Right forelimb (tissue), 1 donor: ENCODE results near the gene PCDH15.

Experiments
- DNase-seq: peaks from one replicate; pipeline ENCODE4 v3.0.0-alpha.2; 2018

Gene PCDH15

DNA sequence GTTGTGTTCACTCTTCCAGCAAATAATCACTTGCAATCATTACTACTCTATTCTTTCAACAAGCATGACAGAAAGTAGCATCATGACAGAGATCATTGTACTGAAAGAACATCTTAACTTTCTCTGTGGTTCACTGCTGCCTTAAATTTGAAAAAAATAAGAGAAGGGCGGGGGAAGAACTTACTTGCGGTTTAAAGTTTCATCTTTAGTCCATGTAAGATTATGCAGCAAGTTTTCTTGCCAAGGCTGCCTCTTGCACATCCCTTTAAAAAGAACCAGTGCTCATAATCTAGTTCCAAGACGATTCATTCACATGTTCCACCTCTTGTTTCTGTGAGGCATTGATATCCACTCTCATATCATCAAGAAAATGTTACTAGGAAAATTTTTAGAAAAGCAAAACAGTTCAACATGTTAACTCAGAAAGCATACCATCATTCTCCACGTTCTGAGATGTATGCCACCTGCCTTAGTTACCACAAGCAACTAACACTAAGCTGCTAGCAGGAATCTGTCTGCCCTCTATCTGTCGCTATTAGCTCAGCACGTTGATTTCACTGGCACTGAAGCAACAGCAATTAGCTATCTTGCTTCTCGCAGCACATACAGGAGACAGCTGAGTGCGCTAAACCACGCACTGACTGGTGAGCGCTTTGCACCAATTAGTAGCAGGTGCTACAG is at the start of gene PCDH15:
Gene PCDH15, minus strand, starts transcription at position 491 of the 681 bp plus-strand sequence. CDS start 136,969 bp downstream, outside the sequence.
- no peak for DNase-seq

DNA sequence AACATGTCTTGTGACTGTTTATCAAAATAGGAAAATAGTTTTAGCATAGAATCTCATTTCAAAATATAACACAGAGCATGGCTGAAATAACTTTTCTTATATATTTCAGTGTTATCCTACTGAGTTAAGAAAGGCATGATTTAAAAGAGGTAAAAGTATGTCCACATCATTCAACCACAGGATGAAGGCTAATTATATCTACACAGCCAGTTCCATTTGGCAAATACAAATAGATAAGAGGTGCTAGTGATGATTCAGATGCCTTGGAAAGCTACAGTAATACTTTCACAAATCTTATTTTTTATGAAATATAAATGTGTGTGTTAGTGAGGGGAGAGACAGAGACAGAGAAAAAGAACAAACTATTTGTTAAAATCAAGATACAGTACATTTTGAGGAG is 42.9 kb upstream of the PCDH15 start:
- DNase-seq, result no peak

DNA sequence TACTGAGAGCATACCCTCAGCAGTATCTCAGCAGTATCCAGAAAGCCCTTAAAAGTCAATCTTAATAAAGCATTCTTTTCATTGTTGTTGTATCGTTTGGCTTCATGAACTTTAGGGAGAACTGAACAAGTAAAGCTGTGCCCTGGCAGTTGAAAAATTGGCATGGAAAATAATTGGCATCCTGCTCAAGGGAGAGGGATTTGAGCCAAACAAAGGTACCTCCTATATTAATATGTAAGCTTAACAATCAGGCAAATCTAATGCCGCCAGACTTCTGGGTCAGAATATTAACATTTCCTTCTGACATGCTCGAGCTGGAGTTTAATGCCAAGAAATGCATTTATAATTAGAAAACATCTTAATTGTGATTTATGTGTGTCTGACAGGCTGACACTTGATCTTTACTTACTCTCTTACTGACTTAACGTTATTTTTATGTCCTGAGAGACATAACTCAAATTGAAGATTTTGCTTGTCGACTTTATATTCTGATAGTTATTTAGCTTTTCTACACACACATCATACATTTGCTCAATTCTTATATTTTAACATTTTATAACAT is 42.1 kb upstream of the PCDH15 start:
- no peak for DNase-seq

DNA sequence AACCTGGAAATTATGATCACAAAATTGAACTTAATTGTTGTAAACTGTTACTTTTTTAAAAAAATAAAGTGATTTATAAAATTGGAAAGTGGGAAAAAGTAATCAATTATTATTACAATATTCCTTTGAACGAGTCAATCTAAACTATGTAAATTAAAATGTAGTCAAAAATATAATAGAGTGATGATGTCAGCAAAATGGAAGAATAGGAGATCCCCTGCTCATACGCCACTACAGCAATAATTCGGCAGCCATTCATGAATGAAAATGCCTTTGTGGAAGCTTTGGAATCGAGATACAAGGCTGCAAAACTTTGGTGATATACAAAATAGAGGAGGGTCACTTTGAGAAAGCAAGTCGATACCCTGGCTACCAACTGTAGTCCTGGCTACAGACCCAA is 36.4 kb upstream of the PCDH15 start:
- no peak for DNase-seq

DNA sequence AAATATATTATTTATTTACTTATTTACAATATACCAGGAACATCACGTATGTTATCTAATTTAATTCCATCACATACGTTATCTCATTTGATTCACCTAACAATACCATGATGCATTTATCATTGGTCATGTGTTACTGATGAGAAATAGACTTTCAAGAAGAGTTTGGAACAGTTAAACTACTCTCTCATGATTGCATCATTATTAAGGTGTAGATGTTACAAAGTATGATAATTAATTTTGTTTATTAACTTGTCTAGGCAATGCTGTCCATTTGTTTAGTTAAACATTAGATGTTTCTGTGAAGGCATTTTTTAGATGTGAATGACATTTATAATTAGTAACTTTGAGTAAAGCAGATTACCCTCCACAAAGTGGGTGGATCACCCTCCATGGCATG is 32.0 kb upstream of the PCDH15 start:
- DNase-seq, result no peak

DNA sequence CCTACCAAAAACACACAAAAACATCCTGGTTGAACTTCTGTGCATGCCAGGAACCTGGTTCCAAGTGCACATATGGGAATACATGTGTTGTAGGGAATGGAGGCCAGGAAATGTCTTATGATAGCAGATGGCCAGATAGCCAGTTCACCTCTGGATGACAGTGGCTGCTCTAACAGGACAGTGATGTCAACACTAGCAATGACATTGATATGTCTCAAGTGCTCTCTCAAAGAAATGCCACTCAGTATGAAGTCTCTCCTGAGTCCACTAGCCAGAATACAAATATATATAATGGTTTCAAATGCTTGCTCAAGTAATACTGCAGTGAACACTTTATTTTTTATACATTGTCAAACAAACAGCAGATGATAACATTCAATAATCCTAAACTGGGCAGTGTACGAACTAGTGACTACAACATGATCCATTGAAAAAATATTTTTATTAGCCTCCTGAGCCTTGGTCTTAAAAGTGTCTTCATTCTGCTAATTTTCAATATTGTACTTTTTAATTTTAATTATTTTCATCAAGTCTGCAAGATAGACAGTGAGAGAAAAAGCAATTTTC is 26.0 kb upstream of the PCDH15 start:
- DNase-seq, result no peak

DNA sequence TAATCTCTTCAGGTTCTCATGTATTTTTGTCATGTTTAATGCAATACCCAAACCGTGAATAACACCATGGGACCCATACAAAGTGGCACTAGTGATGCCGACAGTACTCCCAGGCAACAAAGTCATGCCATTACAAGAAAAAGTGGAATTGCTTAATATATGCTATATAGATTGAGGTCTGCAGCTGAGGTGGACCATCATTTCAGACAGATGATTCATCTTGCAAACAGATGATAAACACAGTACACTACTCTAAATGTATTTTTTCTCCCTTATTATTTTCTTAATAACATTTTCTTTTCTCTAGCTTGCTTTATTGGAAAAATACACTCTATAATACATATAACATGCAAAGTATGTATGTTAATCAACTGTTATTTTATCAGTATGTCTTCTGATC is 14.6 kb upstream of the PCDH15 start:
- no peak for DNase-seq

DNA sequence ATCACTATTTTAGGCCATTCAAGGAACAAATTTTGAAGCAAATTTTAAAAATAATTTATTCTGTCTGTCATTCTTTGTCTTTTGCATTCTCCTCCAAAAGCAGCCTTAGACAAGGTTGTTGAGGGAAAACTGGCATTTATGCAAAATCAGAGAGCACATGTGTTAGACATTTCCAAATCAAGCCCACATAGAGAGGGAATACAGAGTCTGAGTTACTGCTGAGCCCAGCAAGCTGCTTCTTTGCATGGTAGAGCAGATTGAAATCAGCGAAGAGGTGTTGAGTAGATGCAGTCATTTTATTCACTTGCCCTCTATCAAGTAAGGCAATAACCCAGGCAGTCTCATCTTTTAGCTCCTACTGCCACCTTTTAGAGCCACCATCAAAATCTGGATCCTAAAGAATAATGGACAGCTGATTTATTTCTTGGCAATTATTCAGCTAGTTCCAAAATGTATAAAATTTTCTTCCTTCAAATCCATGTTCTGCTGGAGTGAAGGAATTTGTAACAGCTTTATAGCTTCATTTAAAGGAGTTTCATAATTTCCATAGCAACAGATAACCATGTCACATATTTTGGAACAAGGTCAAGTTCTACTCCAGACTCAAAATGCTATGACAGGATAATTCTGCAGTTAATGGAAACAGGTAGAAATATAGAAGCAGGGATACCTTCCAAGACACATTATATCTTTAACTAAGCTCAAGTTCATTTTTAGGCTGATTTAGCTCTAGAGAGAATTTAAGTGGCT is 7.3 kb upstream of the PCDH15 start:
- DNase-seq, result no peak

DNA sequence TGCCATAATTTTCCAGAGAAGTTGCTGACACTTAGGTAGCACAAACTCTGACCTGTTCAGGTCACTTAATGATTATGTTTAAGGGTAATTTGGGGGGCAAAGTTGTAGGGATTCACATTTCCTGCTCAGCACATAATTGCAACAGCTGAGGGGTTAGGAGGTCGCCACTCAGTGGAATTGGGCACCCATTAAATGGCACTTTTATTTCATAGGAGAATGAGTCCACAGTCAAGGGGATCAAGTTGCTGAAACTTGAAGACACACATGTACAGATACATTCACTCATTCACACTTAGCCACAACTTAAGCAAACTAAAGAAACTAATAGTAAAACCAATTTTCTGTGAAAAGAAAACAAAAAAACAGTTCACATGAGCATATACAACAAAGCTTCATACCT is 1.5 kb downstream of the PCDH15 start:
- no peak for DNase-seq

DNA sequence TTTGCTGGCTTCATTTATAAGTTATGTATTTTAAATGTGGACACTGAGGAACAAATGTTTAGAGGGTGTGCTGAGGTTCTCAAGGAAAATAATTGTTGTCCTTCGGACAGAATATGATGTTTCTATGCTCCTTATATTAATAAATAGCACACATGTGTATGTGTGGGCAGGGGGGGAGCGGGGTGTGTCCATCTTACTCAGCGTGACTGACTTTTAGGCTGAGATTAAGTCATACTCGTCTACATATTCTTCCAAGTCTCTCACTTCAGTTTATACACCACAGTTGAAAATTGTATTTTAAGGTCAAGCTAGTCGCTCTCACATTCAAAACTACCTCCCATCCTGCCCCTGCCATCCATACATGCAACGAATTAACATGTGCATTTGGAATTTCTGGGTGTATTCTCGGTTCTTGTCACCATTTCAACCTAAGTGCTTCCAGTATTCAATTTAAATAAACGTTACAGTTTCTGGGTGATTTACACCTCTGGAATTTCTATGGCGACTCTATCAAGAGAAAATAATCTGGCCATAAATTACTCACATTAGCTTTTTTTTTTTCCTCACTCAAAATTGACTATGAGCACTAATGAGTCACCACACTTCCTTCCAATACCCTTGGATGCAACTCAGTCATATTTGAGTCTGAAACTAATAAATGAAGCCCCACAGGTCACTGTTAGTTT is 3.3 kb downstream of the PCDH15 start:
- no peak for DNase-seq

DNA sequence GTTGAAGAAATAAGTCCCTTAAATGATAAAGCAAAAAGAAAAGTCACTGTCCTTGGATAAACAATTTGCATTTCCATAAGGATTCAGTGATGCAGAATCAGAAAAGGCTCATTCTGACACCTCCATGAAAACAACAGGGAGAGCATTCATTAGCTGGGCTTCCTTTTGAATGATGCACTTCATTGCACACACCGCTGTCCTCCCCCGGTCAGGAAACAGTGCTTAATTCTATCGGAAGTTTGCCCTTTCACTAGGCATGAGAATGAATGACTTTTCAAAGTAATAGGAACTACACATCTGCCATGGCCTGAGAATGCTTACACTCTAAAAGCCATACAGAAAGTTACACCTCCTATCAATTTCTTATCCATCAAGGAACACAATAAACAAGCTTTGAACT is 4.2 kb downstream of the PCDH15 start:
- DNase-seq, result no peak

DNA sequence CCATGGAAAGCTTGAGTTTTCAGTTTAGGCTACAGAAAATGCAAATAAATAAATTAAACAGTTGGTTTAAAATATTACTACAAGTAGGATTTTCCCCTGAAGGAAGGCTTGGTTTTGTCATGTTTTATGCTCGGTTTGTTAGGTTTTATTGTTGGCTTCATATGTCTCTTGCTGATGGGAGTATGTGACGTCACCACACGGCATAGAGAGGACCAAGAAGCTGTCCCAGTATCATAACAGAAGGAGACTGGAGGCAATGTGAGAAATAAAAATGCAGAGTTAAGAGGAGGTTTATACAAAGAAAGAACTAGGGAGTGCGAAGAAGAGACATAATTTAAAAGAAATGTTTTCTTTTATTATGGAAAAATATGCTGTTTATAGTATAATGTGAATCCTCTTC is 24.4 kb downstream of the PCDH15 start:
- no peak for DNase-seq

DNA sequence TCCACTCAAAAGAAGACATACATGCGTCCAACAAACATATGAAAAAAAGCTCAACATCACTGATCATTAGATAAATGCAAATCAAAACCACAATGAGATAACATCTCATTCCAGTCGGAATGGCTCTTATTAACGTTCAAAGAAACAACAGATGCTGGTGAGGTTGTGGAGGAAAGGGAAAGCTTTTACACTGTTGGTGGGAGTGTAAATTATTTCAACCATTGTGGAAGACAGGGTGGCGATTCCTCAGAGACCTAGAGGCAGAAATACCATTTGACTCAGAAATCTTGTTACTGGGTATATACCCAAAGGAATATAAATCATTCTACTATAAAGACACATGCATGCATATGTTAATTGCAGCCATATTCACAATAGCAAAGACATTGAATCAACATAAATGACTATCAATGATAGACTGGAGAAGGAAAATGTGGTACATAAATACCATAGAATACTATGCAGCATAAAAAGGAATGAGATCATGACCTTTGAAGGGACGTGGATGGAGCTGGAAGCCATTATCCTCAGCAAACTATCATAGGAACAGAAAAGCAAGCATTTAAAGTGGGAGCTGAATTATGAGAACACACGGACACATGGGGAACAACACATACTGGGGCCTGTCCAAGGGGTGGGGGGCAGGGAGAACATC is 28.4 kb downstream of the PCDH15 start:
- DNase-seq, result no peak

DNA sequence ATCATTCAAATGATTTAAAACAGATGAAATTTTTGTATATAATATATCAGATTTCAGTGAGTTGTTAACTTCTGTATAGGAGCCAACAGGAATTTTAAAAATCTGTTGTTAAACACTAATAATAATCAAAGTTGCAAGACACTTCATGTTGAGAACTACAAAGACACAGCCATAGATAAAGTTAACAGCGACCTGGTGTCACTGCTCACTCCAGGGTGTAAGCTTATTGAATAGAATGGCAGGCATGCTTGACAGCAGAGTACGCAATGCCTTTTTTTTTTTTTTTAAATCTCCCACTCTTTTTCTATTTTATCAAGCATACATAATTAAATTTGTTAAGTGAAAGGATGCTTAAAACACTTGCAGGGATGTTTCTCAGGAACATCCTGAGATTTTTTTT is 32.0 kb downstream of the PCDH15 start:
- DNase-seq, result no peak

DNA sequence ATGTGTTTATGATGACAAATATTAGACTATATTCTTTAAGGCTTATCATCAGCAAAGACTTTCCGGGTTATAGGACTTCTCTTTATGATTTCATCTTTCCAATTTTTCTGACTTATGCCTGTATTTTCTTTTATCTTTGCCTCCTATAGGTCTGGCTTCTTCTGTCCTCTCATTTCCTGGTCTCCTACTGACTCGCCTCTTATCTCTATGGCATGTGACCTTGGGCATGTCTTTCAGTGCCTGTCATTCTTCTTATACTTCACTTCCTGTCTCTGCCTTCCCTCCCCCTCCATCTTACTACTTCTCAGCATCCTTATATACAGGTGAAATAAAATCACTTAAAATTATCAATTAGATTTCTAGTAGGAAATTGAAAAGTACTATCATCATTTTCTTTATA is 42.2 kb downstream of the PCDH15 start:
- no peak for DNase-seq

DNA sequence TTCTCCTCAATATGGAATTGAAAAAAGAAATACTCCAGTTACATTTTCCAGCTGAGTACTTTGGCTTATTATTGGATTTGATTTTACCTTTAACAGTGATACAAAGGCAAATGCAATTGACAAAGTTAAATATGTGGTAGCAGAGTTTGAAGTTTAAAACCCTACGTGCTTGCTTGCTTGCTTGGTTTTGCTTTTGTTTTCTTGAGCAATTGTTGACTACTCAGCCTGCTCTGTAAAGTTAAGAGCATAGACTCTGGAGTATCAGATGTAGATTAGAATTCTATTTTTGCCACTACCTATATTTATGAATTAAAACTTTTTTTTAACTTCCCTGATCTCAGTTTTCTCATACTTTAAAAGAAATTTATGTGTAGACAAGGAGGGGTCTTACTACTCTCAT is 51.4 kb downstream of the PCDH15 start:
- DNase-seq, result no peak

DNA sequence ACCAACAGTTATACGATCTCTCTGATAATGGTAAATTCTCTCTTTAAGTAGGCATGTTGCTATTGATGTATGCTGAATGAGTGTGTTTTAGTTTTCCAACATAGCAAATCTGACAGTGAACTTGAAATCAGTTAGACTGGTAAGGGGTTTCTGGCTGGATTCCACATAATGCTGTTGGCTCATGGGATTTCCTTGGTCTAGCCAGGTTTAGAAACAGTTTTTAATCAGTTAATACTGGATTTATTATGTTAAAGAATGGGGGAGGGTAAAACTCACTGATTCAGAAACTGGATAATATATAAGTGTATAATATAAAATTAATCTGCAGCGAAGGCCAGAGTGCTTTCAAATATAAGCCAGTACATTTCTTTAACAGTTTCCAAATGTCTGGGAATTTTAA is 55.6 kb downstream of the PCDH15 start:
- DNase-seq, result no peak

DNA sequence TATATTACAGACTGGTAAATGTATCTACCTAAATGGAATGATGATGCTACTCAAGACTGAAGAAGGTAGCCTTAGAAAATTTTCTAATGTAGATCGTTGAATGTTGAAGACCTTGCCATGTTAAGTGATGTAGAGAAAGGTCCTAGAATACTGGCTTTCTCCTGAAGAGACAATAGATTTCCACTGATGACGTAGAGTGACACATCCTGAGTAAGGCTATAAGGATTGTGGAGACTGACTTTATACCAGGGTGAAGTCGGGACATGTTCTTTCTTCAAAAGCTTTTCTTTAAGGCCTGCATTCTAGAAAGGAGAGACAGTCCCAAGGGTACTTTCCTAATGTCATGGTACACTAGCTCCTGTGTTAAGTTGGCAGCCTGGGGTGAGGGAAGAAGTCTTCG is 58.6 kb downstream of the PCDH15 start:
- DNase-seq, result no peak

DNA sequence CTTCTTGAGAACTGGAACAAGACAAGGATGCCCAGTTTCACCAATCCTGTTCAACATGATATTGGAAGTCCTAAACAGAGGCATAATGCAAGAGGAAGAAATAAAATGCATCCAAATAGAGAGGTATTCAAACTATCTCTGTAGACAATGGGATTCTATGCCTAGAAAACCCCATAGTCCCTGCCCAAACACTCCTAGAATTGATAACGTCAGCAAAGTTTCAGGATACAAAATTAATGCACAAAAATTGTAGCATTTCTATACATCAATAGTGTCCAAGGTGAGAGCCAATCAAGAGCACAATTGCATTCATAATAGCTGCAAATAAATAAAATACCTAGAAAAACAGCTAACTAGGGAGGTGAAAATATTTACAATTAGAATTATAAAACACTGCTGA is 72.5 kb downstream of the PCDH15 start:
- no peak for DNase-seq

DNA sequence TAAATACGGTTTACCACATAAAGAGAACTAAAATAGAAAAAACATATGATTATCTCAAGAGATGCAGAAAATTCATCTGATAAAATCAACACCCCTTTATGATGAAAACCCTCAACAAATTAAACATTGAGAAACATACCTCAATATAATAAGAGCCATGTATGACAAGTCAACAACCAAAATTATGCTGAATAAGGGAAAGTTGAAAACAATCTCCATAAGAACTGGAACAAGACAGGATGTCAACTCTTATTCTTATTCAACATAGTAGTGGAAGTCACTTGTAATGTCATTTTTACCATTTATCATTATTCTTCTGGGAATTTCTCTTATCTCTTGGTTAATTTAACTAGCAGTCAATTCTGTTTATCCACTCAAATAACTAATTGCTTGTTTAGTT is 79.0 kb downstream of the PCDH15 start:
- no peak for DNase-seq

DNA sequence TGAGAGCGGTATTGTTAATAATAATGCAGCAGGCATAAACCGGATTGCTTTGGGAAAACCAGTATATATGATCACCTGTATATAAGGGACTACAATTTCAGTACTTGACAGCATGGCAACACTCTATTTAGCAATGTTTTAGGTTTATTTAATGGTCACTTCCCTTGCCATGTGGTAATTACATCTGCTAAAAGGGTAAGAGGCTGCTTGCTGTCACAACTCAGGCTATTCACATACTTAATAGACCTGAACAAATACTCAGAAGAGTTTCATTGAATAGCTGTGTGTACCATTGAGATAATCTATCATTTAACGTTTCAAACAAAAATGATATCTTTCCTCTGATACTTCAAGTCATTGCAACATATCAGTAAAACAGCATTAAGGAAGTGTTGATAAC is 90.1 kb downstream of the PCDH15 start:
- no peak for DNase-seq

DNA sequence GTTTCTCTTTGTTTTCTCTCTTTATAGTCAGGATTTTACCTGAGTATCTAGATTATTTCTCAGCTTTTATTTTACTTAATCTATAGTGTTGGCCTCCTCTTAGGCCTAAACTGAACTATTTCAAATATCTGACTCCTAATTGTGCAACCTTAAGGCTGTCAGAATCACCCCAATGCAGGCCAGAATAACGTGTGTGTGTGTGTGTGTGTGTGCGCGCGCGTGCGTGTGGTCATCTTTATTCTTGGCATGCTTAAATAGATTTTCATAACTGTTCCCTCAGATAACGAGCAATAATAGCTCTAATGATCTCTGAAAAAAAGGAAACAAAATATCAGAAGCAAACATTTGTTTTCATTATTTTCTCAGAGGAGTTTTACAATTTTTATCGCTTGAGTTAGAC is 92.4 kb downstream of the PCDH15 start:
- DNase-seq, result no peak

DNA sequence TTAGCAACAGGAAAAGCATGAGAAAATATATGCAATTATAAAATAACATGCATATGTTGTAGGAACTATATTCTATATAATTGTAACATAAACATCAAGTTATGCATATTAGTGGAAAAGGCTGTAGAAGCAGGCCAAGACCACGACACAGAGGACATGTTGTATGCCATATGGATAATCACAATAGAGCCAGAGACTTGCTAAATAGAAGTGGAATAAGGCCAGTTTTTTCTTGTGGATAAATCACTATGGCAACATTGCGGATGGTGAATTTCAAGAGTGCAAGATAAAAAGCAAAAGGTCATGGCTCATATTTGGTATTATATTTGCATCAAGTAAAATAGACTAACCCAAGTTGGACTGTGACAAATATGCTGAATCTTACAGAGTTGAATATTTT is 93.0 kb downstream of the PCDH15 start:
- no peak for DNase-seq
